Activated CD8-positive, alpha-beta memory T cell treated with anti-CD3 and anti-CD28 coated beads, Interleukin-2, amount 10 ng/mL, durations not matched to agents 7 days and 5 days (primary cell): Measurements from ENCODE around the gene BAIAP2L1. TPM values are rescaled to one million over a fixed set of nuclear protein-coding genes. Genes with fewer than 3 reads are reported as not detected.
"Not testable (repeated sequence)": the region's sequence is repeated elsewhere in the genome, so short reads cannot be mapped to it uniquely, and the experiment has no call there.

ENCODE experiments used
- ATAC-seq: fragments of 150-1000 bp; cut with Tn5 transposase; one replicate; pipeline ENCODE4 v1.10.0; 2021; ENCODE audit warnings: moderate library complexity
- CTCF ChIA-PET: fragments of 350-600 bp; sonication (Branson Sonifier 250); formaldehyde crosslinking; loops from one replicate; lab custom pipeline; 2021; ENCODE audit warnings: antibody characterized with exemption; lab: Charles Lee
- DNase-seq: peaks from one replicate; pipeline ENCODE4 v3.0.0-alpha.2; 2020
- H3K27ac Mint-ChIP-seq: one replicate; pipeline ENCODE4 v1.8.0; 2021; ENCODE audit warnings: mild to moderate bottlenecking, mixed read lengths
- H3K27me3 Mint-ChIP-seq: one replicate; pipeline ENCODE4 v1.8.0; 2021; ENCODE audit warnings: mixed read lengths
- H3K36me3 Mint-ChIP-seq: one replicate; pipeline ENCODE4 v1.8.0; 2021; ENCODE audit warnings: mild to moderate bottlenecking, mixed read lengths
- H3K4me1 Mint-ChIP-seq: one replicate; pipeline ENCODE4 v1.8.0; 2021; ENCODE audit warnings: mixed read lengths
- H3K4me3 Mint-ChIP-seq: one replicate; pipeline ENCODE4 v1.8.0; 2021; ENCODE audit warnings: mild to moderate bottlenecking, moderate library complexity, mixed read lengths
- H3K9me3 Mint-ChIP-seq: one replicate; pipeline ENCODE4 v1.8.0; 2022; ENCODE audit warnings: low read depth, mixed read lengths
- total RNA-seq, 2 experiments: library from RNA; stranded (reverse); gene quantifications; one replicate each; pipeline ENCODE4 v1.2.3, GENCODE V29; 2021

Gene BAIAP2L1
- total RNA-seq, 2 experiments from 2014 or later = 1.1 to 1.4 TPM

DNA sequence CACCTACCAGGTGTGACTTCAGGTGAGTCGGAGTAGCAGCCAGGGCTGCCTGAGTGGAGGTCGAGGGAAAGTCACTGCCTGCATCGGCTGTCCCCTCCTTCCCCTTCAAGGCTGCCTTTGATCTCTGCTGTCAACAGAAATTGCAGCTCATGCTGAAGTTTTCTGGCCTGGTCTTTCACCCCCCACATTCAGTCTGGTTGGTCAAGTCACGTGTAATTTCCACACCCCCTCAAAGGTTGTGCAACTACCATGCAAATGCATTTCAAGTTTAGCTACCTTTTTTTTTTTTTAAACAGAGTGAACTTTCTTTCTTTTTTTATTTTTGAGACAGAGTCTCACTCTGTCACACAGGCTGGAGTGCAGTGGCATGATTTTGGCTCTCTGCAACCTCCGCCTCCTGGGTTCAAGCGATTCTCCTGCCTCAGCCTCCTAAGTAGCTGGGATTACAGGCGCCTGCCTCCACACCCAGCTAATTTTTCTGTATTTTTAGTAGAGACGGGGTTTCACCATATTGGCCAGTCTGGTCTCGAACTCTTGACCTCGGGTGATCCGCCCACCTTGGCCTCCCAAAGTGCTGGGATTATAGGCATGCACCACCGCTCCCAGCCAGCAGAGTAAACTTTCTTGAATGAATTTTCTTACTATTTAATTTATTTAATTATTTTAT lies 16.8 kb upstream of the BAIAP2L1 start:
- H3K9me3 Mint-ChIP-seq, H3K27me3 Mint-ChIP-seq, H3K4me3 Mint-ChIP-seq, ATAC-seq, H3K27ac Mint-ChIP-seq, H3K4me1 Mint-ChIP-seq, H3K36me3 Mint-ChIP-seq, DNase-seq: not testable (repeated sequence)
- CTCF ChIA-PET = interaction anchor here (1.1 kb wide), 1 partner anchor 33 kb away, joined by 4 read pairs; no protein-coding TSS in a partner anchor

DNA sequence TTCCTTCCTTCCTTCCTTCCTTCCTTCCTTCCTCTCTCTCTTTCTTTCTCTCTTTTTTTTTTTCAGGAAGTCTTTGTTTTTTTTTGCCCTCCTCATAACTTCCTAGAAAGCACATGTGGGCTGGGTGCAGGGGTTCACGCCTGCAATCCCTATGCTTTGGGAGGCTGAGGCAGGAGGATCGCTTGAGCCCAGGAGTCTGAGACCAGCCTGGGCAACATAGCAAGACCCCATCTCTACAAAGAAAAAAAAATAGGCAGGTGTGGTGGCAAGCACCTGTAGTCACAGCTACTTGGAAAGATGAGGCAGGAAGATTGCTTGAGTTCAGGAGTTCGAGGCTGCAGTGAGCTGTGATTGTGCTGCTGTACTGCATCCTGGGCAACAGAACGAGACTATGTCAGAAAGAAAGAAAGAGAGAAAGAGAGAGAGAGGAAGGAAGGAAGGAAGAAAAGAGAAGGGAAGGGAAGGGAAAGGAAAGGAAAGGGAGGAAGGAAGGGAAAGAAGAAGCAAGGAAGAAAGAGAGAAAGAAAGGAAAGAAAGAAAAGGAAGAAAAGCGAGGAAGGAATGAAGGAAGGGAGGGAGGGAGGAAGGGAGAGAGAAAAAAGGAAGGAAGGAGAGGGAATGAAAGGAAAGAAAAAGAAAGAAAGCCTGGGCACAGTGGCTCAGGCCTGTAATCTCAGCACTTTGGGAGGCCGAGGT lies 13.5 kb upstream of the BAIAP2L1 start:
- Mint-ChIP-seq H3K36me3 (no peaks in the 10 kb centered on the region), H3K27ac (no peak overlapping the region)

DNA sequence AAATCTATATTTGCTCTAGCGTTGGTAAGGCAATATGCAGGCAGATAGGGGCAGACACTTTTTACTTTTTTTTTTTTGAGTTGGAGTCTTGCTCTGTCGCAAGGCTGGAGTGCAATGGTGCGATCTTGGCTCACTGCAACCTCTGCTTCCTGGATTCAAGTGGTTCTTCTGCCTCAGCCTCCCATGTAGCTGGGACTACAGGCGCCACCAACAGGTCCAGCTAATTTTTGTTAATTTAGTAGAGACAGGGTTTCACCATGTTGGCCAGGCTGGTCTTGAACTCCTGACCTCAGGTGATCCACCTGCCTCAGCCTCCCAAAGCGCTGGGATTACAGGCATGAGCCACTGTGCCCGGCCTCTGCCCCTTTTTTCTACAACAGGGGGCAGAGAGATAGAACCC lies 12.8 kb upstream of the BAIAP2L1 start:
- H3K4me1 Mint-ChIP-seq, ATAC-seq, H3K9me3 Mint-ChIP-seq, H3K27ac Mint-ChIP-seq, DNase-seq, H3K27me3 Mint-ChIP-seq, H3K4me3 Mint-ChIP-seq, H3K36me3 Mint-ChIP-seq, CTCF ChIA-PET: not testable (repeated sequence)

More for the DNA sequence above, 13.5 kb upstream of the BAIAP2L1 start:
- DNase-seq (no peak), ATAC-seq (no peak)
- CTCF ChIA-PET = no interaction called here
- Mint-ChIP-seq H3K27me3 (peaks cover 5% of the 10 kb centered on the region), H3K9me3 (no peaks in the 10 kb centered on the region), H3K4me3 (no peak overlapping the region), H3K4me1 (peaks cover 2% of the 10 kb centered on the region)

DNA sequence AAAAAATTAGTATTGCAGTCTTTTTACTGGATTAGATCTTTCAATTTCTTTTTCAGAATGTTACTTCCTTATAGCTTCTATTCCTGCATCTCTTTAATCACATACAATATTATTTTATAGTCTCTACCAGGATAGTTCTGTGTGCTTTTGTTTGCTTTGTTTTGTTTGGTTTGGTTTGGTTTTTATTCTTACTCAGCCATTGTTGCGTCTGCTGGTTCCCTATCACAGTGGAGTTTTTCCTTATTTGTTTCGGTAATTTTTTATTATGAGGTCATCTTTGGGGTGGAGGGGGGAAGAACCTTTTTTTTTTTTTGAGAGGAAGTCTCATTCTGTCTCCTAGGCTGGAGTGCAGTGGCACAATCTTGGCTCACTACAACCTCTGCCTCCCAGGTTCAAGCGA lies 9.0 kb upstream of the BAIAP2L1 start:
- H3K36me3 Mint-ChIP-seq = no peaks in the 10 kb centered on the region
- H3K9me3 Mint-ChIP-seq = no peaks in the 10 kb centered on the region
- peaks cover 2% of the 10 kb centered on the region for H3K27me3 Mint-ChIP-seq
- ATAC-seq (no peak), DNase-seq (no peak)
- H3K27ac Mint-ChIP-seq = no peak overlapping the region
- CTCF ChIA-PET = no interaction called here
- H3K4me3 Mint-ChIP-seq = no peak overlapping the region
- H3K4me1 Mint-ChIP-seq = no peaks in the 10 kb centered on the region

DNA sequence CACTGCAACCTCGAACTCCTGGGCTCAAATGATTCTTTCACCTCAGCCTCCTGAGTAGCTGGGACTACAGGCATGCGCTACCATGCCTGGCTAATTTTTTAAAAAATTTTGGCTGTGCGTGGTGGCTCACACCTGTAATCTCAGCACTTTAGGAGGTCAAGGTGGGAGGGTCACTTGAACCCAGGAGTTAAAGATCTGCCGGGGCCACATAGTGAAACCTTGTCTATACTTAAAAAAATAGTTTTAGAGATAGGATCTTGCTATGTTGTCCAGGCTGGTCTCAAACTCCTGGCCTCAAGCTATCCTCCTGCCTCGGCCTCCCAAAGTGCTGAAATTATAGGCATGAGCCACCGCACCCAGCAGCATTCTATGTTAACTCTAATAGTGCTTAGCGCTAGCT lies 7.3 kb upstream of the BAIAP2L1 start:
- CTCF ChIA-PET = interaction anchor here (1.8 kb wide), 1 partner anchor 11 kb away, joined by 3 read pairs; no protein-coding TSS in a partner anchor
- H3K36me3 Mint-ChIP-seq, H3K4me1 Mint-ChIP-seq, H3K27ac Mint-ChIP-seq, H3K4me3 Mint-ChIP-seq, DNase-seq, H3K27me3 Mint-ChIP-seq, H3K9me3 Mint-ChIP-seq, ATAC-seq: not testable (repeated sequence)

DNA sequence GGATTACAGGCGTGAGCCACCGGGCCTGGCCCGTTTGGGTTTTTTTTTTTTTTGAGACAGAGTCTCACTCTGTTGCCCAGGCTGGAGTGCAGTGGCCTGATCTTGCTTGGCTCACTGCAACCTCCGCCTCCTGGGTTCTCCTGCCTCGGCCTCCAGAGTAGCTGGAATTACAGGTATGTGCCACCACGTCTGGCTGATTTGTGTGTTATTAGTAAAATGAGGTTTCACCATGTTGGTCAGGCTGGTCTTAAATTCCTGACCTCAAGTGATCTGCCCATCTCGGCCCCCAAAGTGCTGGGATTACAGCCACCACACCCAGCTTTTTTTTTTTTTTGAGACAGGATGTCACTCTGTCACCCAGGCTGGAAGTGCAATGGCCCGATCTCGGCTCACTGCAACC lies 5.9 kb upstream of the BAIAP2L1 start:
- Mint-ChIP-seq H3K36me3 (no peaks in the 10 kb centered on the region), H3K4me1 (no peaks in the 10 kb centered on the region), H3K27me3 (peaks cover 3% of the 10 kb centered on the region), H3K4me3 (no peak overlapping the region), H3K27ac (no peak overlapping the region), H3K9me3 (no peaks in the 10 kb centered on the region)
- DNase-seq (no peak), ATAC-seq (no peak)
- CTCF ChIA-PET = no interaction called here

DNA sequence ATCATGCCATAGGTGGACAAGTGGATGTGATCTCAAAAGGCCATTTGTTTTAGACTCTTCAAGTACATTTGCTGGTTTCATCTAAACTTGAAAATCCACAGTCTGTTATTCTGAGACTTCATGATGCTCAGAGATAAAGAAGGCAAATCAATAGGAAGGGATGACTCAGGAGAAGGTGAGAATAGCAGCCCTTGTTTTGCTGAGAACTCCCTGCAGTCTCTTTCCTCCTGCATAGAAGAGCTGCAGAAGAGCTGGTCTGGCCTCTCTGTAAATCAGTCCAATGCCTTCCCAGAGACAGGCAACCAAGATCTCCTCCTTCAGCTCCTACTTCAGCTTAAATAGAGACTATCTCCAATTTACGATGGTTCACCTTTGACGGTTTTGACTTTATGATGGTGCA lies 4.0 kb upstream of the BAIAP2L1 start:
- no peaks in the 10 kb centered on the region for H3K36me3 Mint-ChIP-seq
- ATAC-seq (no peak), DNase-seq (no peak)
- H3K27me3 Mint-ChIP-seq = peaks cover 6% of the 10 kb centered on the region
- CTCF ChIA-PET = no interaction called here
- H3K4me1 Mint-ChIP-seq = no peaks in the 10 kb centered on the region
- no peak overlapping the region for H3K4me3 Mint-ChIP-seq
- H3K27ac Mint-ChIP-seq = no peak overlapping the region
- no peaks in the 10 kb centered on the region for H3K9me3 Mint-ChIP-seq

DNA sequence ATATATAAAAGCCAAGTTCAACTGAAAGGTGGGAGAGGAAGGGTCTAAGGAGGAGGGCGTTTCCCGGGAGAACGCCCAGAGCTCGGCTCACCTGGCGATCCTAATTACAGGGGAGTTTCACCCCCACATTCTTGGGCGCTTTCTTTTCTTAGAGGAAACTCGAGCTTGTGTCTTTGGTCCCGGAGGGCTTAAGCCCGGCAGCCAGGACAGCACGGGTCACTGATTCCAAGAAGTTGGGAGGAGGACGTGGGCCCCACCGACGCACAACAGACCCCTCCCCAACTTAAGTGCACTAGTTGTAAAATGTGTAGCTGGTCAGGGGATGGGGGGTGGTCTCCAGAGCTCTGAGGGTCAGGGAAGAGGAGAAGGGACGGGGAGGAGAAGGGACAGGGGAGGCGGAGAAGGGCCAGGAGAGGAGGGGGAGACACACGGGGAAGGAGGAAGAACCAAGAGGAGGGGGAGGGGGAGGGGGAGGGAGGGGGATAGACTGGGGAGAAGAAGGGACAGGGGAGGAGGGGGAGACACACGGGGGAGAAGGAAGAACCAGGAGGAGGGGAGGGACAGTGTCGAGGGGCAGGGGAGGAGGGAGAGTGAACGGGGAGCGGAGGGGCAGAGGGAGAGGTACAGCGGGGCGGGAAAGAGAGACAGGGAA lies 874 bp downstream of the BAIAP2L1 start:
- Mint-ChIP-seq H3K4me3 (no peak overlapping the region), H3K9me3 (no peaks in the 10 kb centered on the region), H3K27me3 (peaks cover 28% of the 10 kb centered on the region), H3K27ac (no peak overlapping the region), H3K4me1 (peaks cover 3% of the 10 kb centered on the region), H3K36me3 (no peaks in the 10 kb centered on the region)
- no peak for DNase-seq
- ATAC-seq = no peak
- CTCF ChIA-PET = interaction anchor here (0.9 kb wide), 1 partner anchor 479 kb away, joined by 3 read pairs; no protein-coding TSS in a partner anchor

DNA sequence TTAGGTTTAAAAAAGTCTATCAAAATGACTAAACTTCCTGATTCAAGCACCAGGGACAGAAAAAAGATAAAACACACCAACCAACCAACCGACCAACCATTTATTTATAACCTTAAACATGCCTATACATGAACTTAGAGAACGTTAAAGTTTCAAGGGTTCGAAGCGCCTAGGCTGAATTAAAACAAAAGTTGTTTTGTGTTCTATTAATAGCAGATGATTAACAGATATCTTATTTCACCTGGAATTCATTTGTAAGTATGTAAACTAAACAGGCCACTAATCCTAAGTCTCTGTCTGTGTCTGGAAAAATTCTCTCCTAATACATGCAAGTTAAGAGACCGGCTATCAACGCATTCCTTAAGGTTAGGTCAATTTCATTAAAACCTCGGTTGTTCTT lies 1.4 kb downstream of the BAIAP2L1 start:
- H3K36me3 Mint-ChIP-seq = no peaks in the 10 kb centered on the region
- no peak overlapping the region for H3K4me3 Mint-ChIP-seq
- H3K27ac Mint-ChIP-seq = no peak overlapping the region
- peaks cover 3% of the 10 kb centered on the region for H3K4me1 Mint-ChIP-seq
- no peak for ATAC-seq
- H3K9me3 Mint-ChIP-seq = no peaks in the 10 kb centered on the region
- DNase-seq = no peak
- H3K27me3 Mint-ChIP-seq = peaks cover 25% of the 10 kb centered on the region
- CTCF ChIA-PET = interaction anchor here (0.9 kb wide), 1 partner anchor 479 kb away, joined by 3 read pairs; no protein-coding TSS in a partner anchor

DNA sequence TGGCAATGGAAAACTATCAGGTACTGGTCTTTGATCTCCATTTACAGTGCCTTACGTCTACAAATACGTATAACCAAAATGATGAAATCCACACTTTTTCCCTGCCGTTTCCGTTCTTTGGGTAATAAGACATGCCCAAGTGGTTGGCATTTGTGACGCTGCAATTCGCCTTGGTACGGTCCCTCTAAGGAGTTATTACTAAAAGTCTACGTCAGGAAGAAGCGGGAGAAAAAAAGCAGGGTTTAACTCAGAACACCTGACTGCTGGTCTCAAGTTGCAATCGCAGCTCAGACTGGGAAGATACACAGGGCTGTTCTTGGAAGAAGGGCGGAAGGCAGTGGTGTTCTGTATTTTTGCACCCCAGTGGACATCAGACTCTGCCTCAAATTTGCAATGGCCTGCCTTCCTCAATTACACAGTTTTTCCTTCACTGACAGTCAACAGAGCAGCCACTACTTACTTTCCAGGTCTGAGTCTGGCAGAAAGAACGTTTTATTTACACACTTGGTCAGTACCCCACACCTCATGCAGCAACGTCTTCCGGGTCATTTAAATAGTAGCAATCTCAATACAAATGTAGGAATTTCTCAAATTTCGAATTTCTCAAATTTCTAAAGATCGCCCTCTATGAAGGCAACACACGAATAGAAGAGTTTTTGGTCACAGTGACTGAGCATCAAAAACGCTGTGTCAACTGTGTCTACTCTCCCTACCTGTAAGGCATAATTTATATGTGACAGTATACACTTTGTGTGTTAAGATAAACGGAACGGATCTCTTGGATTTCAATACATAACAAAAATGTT lies 2.1 kb downstream of the BAIAP2L1 start:
- no peaks in the 10 kb centered on the region for H3K9me3 Mint-ChIP-seq
- no peak overlapping the region for H3K27ac Mint-ChIP-seq
- H3K36me3 Mint-ChIP-seq = no peaks in the 10 kb centered on the region
- no peak for ATAC-seq
- peaks cover 25% of the 10 kb centered on the region for H3K27me3 Mint-ChIP-seq
- CTCF ChIA-PET = interaction anchor here (1.1 kb wide), 2 partner anchors 11 to 23 kb away, joined by 3 read pairs; no protein-coding TSS in a partner anchor
- H3K4me3 Mint-ChIP-seq = no peak overlapping the region
- DNase-seq = no peak
- H3K4me1 Mint-ChIP-seq = peaks cover 3% of the 10 kb centered on the region

DNA sequence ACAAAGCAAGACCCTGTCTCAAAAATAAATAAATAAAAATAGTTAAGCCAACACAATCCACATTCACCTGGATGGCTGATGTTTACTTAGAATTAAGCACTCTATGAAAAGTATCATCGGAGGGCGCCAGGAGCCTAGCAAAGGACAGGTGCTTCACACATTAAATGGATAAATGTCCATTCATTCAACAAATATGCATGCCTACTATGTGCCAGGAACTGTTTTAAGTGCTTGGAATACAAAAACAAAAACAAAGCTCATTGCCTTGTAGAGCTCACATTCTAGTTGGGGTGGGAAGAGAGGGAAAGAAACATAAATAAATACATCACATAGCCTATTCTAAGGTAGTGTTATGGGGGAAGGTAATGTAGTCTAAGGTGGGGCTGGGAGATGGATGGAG lies 4.1 kb downstream of the BAIAP2L1 start:
- ATAC-seq = no peak
- H3K36me3 Mint-ChIP-seq = no peaks in the 10 kb centered on the region
- peaks cover 3% of the 10 kb centered on the region for H3K4me1 Mint-ChIP-seq
- no peaks in the 10 kb centered on the region for H3K9me3 Mint-ChIP-seq
- no peak overlapping the region for H3K27ac Mint-ChIP-seq
- CTCF ChIA-PET = no interaction called here
- peaks cover 25% of the 10 kb centered on the region for H3K27me3 Mint-ChIP-seq
- DNase-seq = no peak
- H3K4me3 Mint-ChIP-seq = no peak overlapping the region

DNA sequence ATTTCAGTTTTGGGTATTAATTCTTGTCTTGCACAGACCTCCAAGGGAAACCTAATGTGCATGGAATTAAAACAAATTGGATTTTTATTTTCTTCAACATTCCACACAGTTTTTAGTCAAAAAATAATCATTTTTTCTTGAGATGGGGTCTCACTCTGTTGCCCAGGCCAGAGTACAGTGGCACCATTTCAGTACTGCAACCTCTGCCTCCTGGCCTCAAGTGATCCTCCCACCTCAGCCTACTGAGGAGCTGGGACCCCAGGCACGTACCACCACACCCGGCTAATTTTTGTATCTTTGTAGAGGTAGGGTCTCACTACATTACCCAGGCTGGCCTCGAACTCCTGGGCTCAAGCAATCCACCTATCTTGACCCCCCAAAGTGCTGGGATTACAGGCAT lies 4.9 kb downstream of the BAIAP2L1 start:
- H3K36me3 Mint-ChIP-seq = no peaks in the 10 kb centered on the region
- CTCF ChIA-PET = no interaction called here
- H3K27me3 Mint-ChIP-seq = peaks cover 22% of the 10 kb centered on the region
- peaks cover 3% of the 10 kb centered on the region for H3K4me1 Mint-ChIP-seq
- ATAC-seq (no peak), DNase-seq (no peak)
- no peak overlapping the region for H3K4me3 Mint-ChIP-seq
- H3K27ac Mint-ChIP-seq = no peak overlapping the region
- H3K9me3 Mint-ChIP-seq = no peaks in the 10 kb centered on the region

DNA sequence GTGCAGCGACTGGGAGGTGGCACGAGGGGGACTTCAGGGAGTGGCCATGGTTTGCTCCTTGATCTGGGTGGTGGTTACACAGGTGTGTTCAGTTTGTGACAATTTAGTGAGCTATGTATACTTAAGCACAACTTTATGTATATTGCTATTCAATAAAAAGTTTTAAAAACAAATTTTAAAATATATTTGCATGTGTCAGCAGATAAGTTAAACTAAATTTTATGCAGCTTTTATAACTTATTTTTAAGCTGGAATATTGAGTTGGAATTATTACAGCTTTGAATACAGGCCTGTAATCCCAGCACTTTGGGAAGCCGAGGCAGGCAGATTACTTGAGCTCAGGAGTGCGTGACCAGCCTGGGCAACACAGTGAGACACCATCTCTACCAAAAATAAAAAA lies 5.4 kb downstream of the BAIAP2L1 start:
- H3K4me3 Mint-ChIP-seq = no peak overlapping the region
- DNase-seq (no peak), ATAC-seq (no peak)
- H3K4me1 Mint-ChIP-seq = peaks cover 3% of the 10 kb centered on the region
- H3K27me3 Mint-ChIP-seq = peaks cover 22% of the 10 kb centered on the region
- H3K9me3 Mint-ChIP-seq = no peaks in the 10 kb centered on the region
- CTCF ChIA-PET = no interaction called here
- H3K36me3 Mint-ChIP-seq = no peaks in the 10 kb centered on the region
- no peak overlapping the region for H3K27ac Mint-ChIP-seq
